ENCODE results near the gene MRTFA. TPM values are rescaled to one million over a fixed set of nuclear protein-coding genes. Genes with fewer than 3 reads are reported as not detected.

The MRTFA gene
- total RNA-seq, 4 donors from 2014 or later: 45.5 to 90.2 (median 78.3) TPM

DNA sequence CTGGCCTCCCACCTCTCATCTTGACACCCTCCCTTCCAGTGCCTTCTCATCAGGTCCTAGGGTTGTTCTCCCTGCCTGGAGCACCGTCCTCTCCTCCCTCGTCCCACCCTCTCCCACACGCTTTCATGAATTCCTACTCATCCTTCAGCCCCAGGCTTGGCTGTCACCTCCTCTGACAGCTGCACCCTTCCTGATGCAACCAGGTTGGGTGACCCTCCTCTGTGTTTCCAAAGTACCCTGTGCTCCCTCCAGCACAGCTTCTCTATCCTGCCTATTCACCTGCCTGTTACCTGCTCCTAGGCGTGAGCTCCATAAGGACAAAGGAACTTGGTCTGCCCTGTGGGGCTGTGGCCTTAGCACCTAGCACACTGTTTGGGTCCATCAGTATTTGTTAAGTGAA is 207.7 kb downstream of the MRTFA start:
- H3K4me3 ChIP-seq: no peak overlapping the region
- TF ChIP-seq POLR2AphosphoS5 (IDR thresholded peaks at IDR 0.05): no peak
- TF ChIP-seq POLR2A (IDR thresholded peaks at IDR 0.05): no peak

DNA sequence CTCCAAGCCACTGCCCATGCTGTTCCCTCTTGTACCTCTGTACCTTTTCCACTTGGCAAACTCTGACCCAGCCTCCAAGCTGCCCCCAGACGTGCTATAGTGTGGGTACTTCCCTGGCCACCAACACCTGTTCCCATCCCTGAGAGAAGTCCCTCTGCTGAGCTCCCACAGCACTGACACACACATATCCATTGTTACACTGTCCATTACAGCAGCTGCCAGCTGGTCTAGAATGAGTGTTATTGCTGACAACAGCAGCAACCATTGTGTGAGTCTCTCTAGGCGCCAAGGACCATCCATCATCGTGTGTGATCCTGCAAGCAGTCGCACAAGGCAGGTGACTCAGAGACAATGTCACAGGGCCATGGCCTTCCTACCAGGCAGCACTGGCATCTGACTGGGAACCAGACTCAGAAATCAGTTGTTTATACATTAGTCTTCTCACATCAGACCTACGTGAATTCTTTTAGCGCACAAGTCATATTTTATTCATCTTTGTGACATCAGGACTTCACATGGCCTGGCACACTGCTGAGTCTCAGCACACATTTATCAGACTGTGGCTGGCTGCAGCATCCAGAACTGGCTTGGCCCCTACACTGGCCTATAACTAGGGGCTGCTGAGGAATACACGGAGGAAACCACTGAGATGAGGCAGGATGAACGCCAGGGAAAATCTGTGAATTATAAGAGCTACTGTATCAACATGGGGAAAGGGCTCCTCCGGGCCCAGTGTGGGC is 209.8 kb downstream of the MRTFA start:
- Histone ChIP-seq H3K27ac (peak overlapping the region in 2 of 4 donors; percentile 1 to 10), H3K4me1 (peaks cover 0 to 21% (median 0%) of the 10 kb centered on the region in 3 donors), H3K4me3 (no peak overlapping the region), H3K36me3 (peaks cover 0 to 96% of the 10 kb centered on the region in 2 donors), H3K27me3 (no peaks in the 10 kb centered on the region), H3K9me3 (no peaks in the 10 kb centered on the region)
- no peak for TF ChIP-seq POLR2A (IDR thresholded peaks at IDR 0.05)
- TF ChIP-seq POLR2AphosphoS5 (IDR thresholded peaks at IDR 0.05): no peak
- TF ChIP-seq EP300 (IDR thresholded peaks at IDR 0.05): no peak
- TF ChIP-seq, protein P1, sequence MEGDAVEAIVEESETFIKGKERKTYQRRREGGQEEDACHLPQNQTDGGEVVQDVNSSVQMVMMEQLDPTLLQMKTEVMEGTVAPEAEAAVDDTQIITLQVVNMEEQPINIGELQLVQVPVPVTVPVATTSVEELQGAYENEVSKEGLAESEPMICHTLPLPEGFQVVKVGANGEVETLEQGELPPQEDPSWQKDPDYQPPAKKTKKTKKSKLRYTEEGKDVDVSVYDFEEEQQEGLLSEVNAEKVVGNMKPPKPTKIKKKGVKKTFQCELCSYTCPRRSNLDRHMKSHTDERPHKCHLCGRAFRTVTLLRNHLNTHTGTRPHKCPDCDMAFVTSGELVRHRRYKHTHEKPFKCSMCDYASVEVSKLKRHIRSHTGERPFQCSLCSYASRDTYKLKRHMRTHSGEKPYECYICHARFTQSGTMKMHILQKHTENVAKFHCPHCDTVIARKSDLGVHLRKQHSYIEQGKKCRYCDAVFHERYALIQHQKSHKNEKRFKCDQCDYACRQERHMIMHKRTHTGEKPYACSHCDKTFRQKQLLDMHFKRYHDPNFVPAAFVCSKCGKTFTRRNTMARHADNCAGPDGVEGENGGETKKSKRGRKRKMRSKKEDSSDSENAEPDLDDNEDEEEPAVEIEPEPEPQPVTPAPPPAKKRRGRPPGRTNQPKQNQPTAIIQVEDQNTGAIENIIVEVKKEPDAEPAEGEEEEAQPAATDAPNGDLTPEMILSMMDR (IDR thresholded peaks at IDR 0.05): no peak
- ATAC-seq: no peak
- 63 to 68% methylated on average over 7 to 9 of the region's 9 CpGs for WGBS, 2 donors (ENCODE audit: low coverage in 1 of 2)

More for the DNA sequence above, 207.7 kb downstream of the MRTFA start:
- H3K4me1 ChIP-seq: peaks cover 0 to 38% (median 0%) of the 10 kb centered on the region in 3 donors
- no peak overlapping the region for H3K27ac ChIP-seq
- no peaks in the 10 kb centered on the region for H3K27me3 ChIP-seq
- no peaks in the 10 kb centered on the region for H3K9me3 ChIP-seq
- 100% methylated on average over 1 to 3 of the region's 4 CpGs for WGBS, 2 donors (ENCODE audit: low coverage in 1 of 2)
- ATAC-seq: no peak
- peaks cover 0 to 80% of the 10 kb centered on the region in 2 donors for H3K36me3 ChIP-seq

DNA sequence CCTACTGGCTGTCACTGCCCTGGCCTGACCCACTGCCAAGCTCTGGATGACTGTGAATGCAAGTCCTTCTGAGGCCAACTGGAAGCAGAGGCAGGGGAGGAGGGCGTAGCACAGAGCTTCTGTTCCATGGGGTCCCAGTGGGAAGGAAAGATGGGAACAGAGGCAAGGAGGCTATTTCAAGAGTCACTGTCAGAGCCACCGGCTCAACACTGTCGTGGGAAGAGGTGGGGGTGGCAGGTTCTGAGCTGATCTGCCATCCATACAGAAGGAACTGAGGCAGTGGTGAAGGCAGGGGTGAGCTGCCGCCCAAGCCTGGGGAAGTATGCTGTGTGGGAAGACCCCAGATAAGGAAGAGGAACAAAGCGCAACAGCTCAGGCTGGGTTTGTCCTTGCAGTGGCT is 211.4 kb downstream of the MRTFA start:
- TF ChIP-seq EP300 (IDR thresholded peaks at IDR 0.05): no peak
- TF ChIP-seq, protein P1 (IDR thresholded peaks at IDR 0.05): no peak
- no peak for TF ChIP-seq POLR2A (IDR thresholded peaks at IDR 0.05)
- no peak for TF ChIP-seq POLR2AphosphoS5 (IDR thresholded peaks at IDR 0.05)
- ATAC-seq: no peak
- WGBS, 2 donors (ENCODE audit: low coverage in 1 of 2): 79% methylated on average over 4 of the region's 5 CpGs; no CpG with 5 or more reads in 1 of the 2 donors
- Histone ChIP-seq H3K27me3 (no peaks in the 10 kb centered on the region), H3K36me3 (peaks cover 0 to 99% of the 10 kb centered on the region in 2 donors), H3K27ac (no peak overlapping the region), H3K4me1 (peaks cover 0 to 21% (median 0%) of the 10 kb centered on the region in 3 donors), H3K4me3 (no peak overlapping the region), H3K9me3 (no peaks in the 10 kb centered on the region)

DNA sequence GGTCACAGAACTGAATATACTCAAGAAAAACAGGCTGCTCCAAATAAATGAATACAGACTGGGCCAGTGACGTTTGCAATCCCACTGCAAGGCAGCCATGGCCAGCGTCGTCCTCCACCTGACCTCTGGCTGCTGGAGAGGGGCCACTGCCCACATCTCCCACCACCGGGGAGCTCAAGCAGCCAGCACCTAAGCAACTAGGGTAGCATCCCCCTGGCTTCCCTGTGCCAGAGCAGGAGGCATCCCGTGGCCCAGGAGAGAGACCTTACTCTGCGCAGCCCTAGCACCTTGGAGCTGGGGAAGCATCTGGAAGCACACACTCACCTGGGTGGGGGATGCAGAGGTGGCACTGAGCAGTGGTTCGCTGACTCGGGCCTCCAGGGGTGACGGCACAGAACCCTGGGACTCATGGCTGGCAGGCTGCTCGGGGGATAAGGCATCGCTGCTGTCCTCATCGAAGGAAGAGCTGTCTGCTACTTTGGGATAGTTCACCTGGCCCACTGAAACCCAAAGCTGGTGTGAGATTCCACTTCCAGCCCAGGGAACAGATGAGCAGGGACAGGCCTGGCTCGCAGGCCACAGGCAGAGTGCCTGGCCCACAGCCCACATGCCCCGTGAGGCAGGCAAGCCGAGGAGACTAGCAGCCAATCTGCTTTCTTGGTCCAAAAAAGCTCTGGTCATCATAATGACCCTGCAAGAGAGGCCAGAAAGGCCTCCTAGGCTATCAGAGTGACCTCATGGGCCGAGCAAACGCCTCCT is 212.5 kb downstream of the MRTFA start:
- 93 to 100% methylated on average over 2 to 4 of the region's 17 CpGs for WGBS, 2 donors (ENCODE audit: low coverage in 1 of 2)
- H3K4me1 ChIP-seq: peaks cover 0 to 21% (median 0%) of the 10 kb centered on the region in 3 donors
- no peak for ATAC-seq
- TF ChIP-seq EP300 (IDR thresholded peaks at IDR 0.05): no peak
- TF ChIP-seq, protein P1 (IDR thresholded peaks at IDR 0.05): no peak
- TF ChIP-seq POLR2A (IDR thresholded peaks at IDR 0.05): no peak
- no peak for TF ChIP-seq POLR2AphosphoS5 (IDR thresholded peaks at IDR 0.05)
- no peak overlapping the region for H3K27ac ChIP-seq
- no peaks in the 10 kb centered on the region for H3K27me3 ChIP-seq
- H3K36me3 ChIP-seq: peaks cover 0 to 99% of the 10 kb centered on the region in 2 donors
- no peaks in the 10 kb centered on the region for H3K9me3 ChIP-seq
- H3K4me3 ChIP-seq: no peak overlapping the region

DNA sequence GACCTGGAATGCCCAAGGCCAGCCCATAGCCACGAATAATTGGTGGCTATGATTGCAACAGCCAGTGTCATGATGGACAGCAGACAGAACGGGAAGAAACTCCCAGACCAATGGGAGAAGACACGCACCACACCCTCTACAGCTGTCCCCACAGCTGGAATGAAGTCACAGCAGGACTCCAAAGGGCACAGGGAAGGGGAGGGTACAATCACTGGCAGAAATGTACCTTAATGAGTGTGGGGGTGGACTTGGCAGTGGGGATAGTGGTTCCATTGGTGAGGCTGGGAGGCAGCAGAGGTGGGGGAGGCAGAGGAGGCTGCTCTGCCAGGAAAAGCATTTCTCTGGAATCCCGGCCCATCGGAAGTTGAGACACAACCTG is 213.2 kb downstream of the MRTFA start:
- Histone ChIP-seq H3K4me3 (no peak overlapping the region), H3K27me3 (no peaks in the 10 kb centered on the region), H3K36me3 (peaks cover 0 to 99% of the 10 kb centered on the region in 2 donors), H3K27ac (no peak overlapping the region), H3K9me3 (no peaks in the 10 kb centered on the region), H3K4me1 (peaks cover 0 to 28% (median 0%) of the 10 kb centered on the region in 3 donors)
- 67 to 81% methylated on average over 4 of the region's 5 CpGs for WGBS, 2 donors (ENCODE audit: low coverage in 1 of 2)
- TF ChIP-seq POLR2A (IDR thresholded peaks at IDR 0.05) (no peak), POLR2AphosphoS5 (IDR thresholded peaks at IDR 0.05) (no peak), EP300 (IDR thresholded peaks at IDR 0.05) (no peak)
- TF ChIP-seq, protein P1 (IDR thresholded peaks at IDR 0.05): no peak
- no peak for ATAC-seq
